GM18507 (cell line): Measurements from ENCODE around the gene CD6.
"Not testable (repeated sequence)": the region's sequence is repeated elsewhere in the genome, so short reads cannot be mapped to it uniquely, and the experiment has no call there.

Experiments
- DNase-seq: peaks from one replicate; pipeline ENCODE4 v3.0.0; 2011; ENCODE audit warnings: low read depth; ENCODE audit not compliant: insufficient read length; ENCODE audit errors: extremely low spot score
- FAIRE-seq: peaks from 2 replicates; lab custom pipeline; 2011; peaks lifted over from hg19 to GRCh38; lab: Jason Lieb, UNC

The CD6 gene

GRCh38 chr11:61062181-61062930 is 90.9 kb downstream of the CD6 start:
- no peak for FAIRE-seq
- DNase-seq, result no peak

GRCh38 chr11:61065236-61065635 is 93.8 kb downstream of the CD6 start:
- not testable (repeated sequence) for DNase-seq, FAIRE-seq

GRCh38 chr11:61065955-61066638 is 94.6 kb downstream of the CD6 start:
- DNase-seq, result no peak
- no peak for FAIRE-seq

GRCh38 chr11:61066645-61067044 is 95.2 kb downstream of the CD6 start:
- DNase-seq (no peak), FAIRE-seq (no peak)

- DNase-seq (no peak), FAIRE-seq (no peak)
These were observed 96.4 kb downstream of the CD6 start for GRCh38 chr11:61067782-61068446.

- FAIRE-seq (no peak), DNase-seq (no peak)
These were observed 97.1 kb downstream of the CD6 start for GRCh38 chr11:61068581-61068980.

GRCh38 chr11:61069427-61069826 is 97.9 kb downstream of the CD6 start:
- no peak for FAIRE-seq

More at GRCh38 chr11:61069427-61069826, 97.9 kb downstream of the CD6 start:
- DNase-seq, result no peak
